Kasumi-1 (cell line): ENCODE data around the gene GLIS1.

Source experiments
- DNase-seq, 2 experiments: peaks; one replicate each; lab custom pipeline; 2025; lab: John Stamatoyannopoulos, UW

Gene GLIS1

GRCh38 chr1:53463961-53464899 lies 274.7 kb downstream of the GLIS1 start:
- DNase-seq = no peak

- DNase-seq = no peak
Measured at GRCh38 chr1:53462769-53463501, 276.0 kb downstream of the GLIS1 start.

- no peak for DNase-seq
Measured at GRCh38 chr1:53462193-53462592, 276.8 kb downstream of the GLIS1 start.

- no peak for DNase-seq
Measured at GRCh38 chr1:53461323-53462044, 277.5 kb downstream of the GLIS1 start.

GRCh38 chr1:53460666-53461322 lies 278.2 kb downstream of the GLIS1 start:
- no peak for DNase-seq

GRCh38 chr1:53460211-53460634 lies 278.7 kb downstream of the GLIS1 start:
- no peak for DNase-seq

GRCh38 chr1:53459321-53460175 lies 279.4 kb downstream of the GLIS1 start, which contains the start of gene DMRTB1:
TSS of gene DMRTB1 (plus strand) at chr1:53459399. CDS start at chr1:53459454, 55 bp downstream.
- no peak for DNase-seq

GRCh38 chr1:53458634-53459033 lies 280.3 kb downstream of the GLIS1 start:
- DNase-seq = no peak
